Sigmoid colon (tissue), 7 donors: Measurements from ENCODE around the gene GMIP. TPM values are rescaled to one million over a fixed set of nuclear protein-coding genes. Genes with fewer than 3 reads are reported as not detected.

ENCODE experiments used
- DNase-seq: peaks from one replicate; pipeline ENCODE4 v3.0.0-alpha.2; 2019
- H3K27ac ChIP-seq, 4 donors: fragments of 200-600 bp; sonication (generic); one replicate each; pipeline ENCODE4 v1.5.1; 2016 to 2019; ENCODE audit warnings: mild to moderate bottlenecking in 1 of 4
- H3K27me3 ChIP-seq, 3 donors: fragments of 200-600 bp; sonication (generic); one replicate each; pipeline ENCODE4 v1.5.1; 2019; ENCODE audit warnings: mild to moderate bottlenecking in 1 of 3
- H3K36me3 ChIP-seq, 4 donors: fragments of 200-600 bp; sonication (generic); one replicate each; pipeline ENCODE4 v1.5.1; 2016 to 2019
- H3K4me1 ChIP-seq, 4 donors: fragments of 200-600 bp; sonication (generic); one replicate each; pipeline ENCODE4 v1.5.1; 2017 to 2019
- H3K4me3 ChIP-seq, 4 donors: fragments of 200-600 bp; sonication (generic); one replicate each; pipeline ENCODE4 v1.5.1; 2017 to 2019; ENCODE audit warnings: mild to moderate bottlenecking in 2 of 4, moderate library complexity in 1 of 4
- H3K9me3 ChIP-seq, 4 donors: fragments of 200-600 bp in 3 of 4; sonication (generic) in 3 of 4; one replicate each; pipeline versions ENCODE4 v1.5.1 to v1.6.1; 2013 to 2019
- EP300 ChIP-seq, 4 donors: sonication (generic); formaldehyde crosslinking; IDR thresholded peaks; one replicate each; pipeline ENCODE4 v1.6.1; 2017; ENCODE audit warnings: antibody characterized with exemption in 4 of 4
- POLR2A ChIP-seq, 2 donors: fragments of 450-650 bp; IDR thresholded peaks; one replicate each; pipeline ENCODE4 v1.6.1; 2016; ENCODE audit warnings: antibody characterized with exemption in 2 of 2, mild to moderate bottlenecking in 2 of 2, moderate library complexity in 2 of 2
- POLR2AphosphoS5 ChIP-seq, 4 donors: sonication (generic); formaldehyde crosslinking; IDR thresholded peaks; one replicate each; pipeline ENCODE4 v1.6.1; 2017; ENCODE audit warnings: antibody characterized with exemption in 4 of 4
- WGBS, 2 donors: extraction: QIAGEN DNeasy Blood & Tissue Kit; methylation state at CpG; one replicate each; pipeline ENCODE4 v1.1.7; 2013; 5-methylcytosine and 5-hydroxymethylcytosine counted together
- intact Hi-C: fragments of 100-400 bp; cut with DNase I; formaldehyde crosslinking; loops from one replicate; pipeline ENCODE4 v1.15.1; 2023
- polyA plus RNA-seq, 3 donors: library from polyadenylated mRNA; stranded (reverse); fragments of 200-250 nt; gene quantifications; one replicate each; pipeline ENCODE4 v1.2.3, GENCODE V29; 2013
- total RNA-seq, 4 donors: library from RNA; depleted of rRNA; stranded (reverse); fragments of >200 nt; gene quantifications; one replicate each; pipeline ENCODE4 v1.1.0, GENCODE V29; 2016
- TF ChIP-seq, protein P1 (sequence below), 4 experiments: fragments of 450-650 bp in 3 of 4; fragments of 200-600 bp in 1 of 4; IDR thresholded peaks; one replicate each; pipeline ENCODE4 v1.5.1; 2016 to 2019; ENCODE audit warnings: antibody characterized with exemption in 4 of 4, mild to moderate bottlenecking in 3 of 4, moderate library complexity in 2 of 4
- donor health status: healthy with polysubstance abuse.
- donor health status: Bipolar disorder and iron deficiency.
- donor health status: healthy.

GMIP gene
- total and polyA plus RNA-seq, 7 donors = 5.0 to 37.0 (median 9.1) TPM

DNA sequence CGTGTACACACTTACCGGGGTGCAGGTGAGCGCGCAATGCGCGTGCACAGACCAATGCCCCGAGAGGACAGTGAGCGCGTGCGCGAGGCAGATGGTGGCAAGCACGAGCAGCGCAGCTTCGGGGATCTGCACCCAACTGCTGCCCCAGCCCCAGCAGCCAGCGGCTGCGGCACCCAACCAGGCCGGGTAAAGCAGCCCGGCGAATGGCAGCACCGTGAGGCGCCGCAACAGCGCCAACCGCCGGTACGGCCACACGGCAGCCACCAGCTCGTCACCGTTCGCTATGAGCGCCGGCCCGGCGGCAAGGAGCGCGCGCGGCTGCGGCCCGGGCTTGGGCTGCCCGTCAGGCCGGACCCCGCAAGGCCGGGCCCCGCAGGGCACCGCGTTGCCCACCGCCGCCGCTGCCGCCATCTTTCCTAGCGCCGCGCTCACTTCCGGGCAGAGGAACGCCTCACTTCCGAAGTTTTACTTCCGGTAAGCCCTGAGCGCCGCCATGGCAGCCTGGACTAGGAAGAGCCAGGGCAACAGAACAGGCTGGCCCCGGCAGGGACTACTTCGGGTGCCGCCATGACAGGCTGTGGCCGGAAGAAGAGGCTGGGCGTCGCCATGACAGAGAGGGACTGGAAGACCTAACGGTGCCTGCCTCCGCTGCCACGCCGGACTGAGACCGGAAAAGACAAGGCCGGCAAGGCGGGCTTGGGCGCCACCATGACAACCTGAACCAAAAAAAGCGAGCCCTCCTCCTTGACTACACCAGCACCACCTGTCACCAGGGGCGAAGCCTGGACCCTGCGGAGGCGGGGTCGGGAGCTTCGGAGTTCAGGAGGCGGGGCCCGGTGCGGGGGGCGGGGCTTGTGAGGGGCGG, 20.0 kb upstream of the GMIP start, which contains the start of gene ATP13A1:
Gene ATP13A1, minus strand, starts transcription at position 421 of the 865 bp plus-strand sequence. Its CDS starts 10 bp downstream, at position 411.
- Histone ChIP-seq H3K27me3 (no peaks in the 10 kb centered on the region), H3K36me3 (peaks cover 0 to 18% (median 10%) of the 10 kb centered on the region in 4 donors), H3K27ac (peak within 1 kb of the TSS; percentile 87 to 92 (median 91)), H3K4me3 (peak within 1 kb of the TSS; percentile 71 to 97 (median 89)), H3K4me1 (peaks cover 0 to 33% (median 27%) of the 10 kb centered on the region in 4 donors), H3K9me3 (no peaks in the 10 kb centered on the region)
- 0 to 1% methylated on average over 85 of the region's 85 CpGs for WGBS, 2 donors
- TF ChIP-seq, protein P1, sequence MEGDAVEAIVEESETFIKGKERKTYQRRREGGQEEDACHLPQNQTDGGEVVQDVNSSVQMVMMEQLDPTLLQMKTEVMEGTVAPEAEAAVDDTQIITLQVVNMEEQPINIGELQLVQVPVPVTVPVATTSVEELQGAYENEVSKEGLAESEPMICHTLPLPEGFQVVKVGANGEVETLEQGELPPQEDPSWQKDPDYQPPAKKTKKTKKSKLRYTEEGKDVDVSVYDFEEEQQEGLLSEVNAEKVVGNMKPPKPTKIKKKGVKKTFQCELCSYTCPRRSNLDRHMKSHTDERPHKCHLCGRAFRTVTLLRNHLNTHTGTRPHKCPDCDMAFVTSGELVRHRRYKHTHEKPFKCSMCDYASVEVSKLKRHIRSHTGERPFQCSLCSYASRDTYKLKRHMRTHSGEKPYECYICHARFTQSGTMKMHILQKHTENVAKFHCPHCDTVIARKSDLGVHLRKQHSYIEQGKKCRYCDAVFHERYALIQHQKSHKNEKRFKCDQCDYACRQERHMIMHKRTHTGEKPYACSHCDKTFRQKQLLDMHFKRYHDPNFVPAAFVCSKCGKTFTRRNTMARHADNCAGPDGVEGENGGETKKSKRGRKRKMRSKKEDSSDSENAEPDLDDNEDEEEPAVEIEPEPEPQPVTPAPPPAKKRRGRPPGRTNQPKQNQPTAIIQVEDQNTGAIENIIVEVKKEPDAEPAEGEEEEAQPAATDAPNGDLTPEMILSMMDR (IDR thresholded peaks at IDR 0.05) = no peak
- peak; percentile 53 to 79 (median 66) for TF ChIP-seq POLR2AphosphoS5 (IDR thresholded peaks at IDR 0.05)
- TF ChIP-seq EP300 (IDR thresholded peaks at IDR 0.05) = no peak
- peak; percentile 31 to 40 for TF ChIP-seq POLR2A (IDR thresholded peaks at IDR 0.05)
- peak; percentile 98 for DNase-seq
- intact Hi-C loops = loop anchor here (2.0 to 10.0 kb wide), 5 partner anchors 113 to 599 kb away; partner anchors contain the start of genes GATAD2A, SLC25A42 and ZNF682

DNA sequence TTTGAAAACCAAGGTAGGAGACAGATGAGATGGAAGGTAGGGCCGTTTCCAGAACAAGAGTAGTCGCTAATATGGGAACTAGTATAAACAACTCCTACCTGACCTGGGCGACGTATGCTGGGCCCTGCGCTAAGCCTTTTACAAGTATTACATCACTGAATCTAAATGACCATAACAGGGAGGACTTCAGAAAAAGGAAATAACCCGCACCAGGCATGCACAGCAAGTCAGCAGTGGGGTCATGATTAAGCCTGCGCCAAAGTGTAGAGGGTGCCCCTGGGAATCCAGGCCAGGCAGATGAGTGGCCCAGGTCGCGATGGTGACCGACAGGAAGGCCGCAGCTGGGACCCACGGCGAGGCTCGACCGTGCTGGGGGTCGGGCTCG, 19.4 kb upstream of the GMIP start:
- WGBS, 2 donors = 2 to 12% methylated on average over 17 of the region's 17 CpGs

DNA sequence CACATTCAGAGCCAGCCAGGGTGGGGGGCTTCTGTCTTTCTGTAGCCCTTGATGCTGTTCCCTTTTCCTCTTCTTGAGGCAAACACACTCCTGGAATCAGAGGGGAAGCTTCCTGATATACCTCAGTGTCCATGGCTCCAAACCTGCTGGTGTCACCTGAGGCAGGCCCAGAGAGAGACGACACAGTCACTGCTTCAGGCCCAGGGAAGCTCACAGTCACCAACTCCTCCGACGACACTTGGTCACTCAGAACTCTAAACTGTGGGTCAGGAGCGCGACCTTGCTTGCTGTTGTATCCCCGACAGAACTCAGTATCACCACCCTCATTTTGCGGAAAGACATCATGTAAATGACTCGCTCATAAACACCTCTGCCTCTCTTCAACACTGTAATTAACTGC, 18.9 kb upstream of the GMIP start:
- H3K36me3 ChIP-seq = peaks cover 3 to 30% (median 19%) of the 10 kb centered on the region in 4 donors
- H3K27me3 ChIP-seq = no peaks in the 10 kb centered on the region
- peak; percentile 52 for DNase-seq
- peaks cover 0 to 26% (median 22%) of the 10 kb centered on the region in 4 donors for H3K4me1 ChIP-seq
- peak overlapping the region in 3 of 4 donors; percentile 87 to 91 (median 91) for H3K27ac ChIP-seq
- no peaks in the 10 kb centered on the region for H3K9me3 ChIP-seq
- TF ChIP-seq POLR2A (IDR thresholded peaks at IDR 0.05) = no peak
- TF ChIP-seq POLR2AphosphoS5 (IDR thresholded peaks at IDR 0.05) = no peak
- TF ChIP-seq, protein P1 (IDR thresholded peaks at IDR 0.05) = no peak
- TF ChIP-seq EP300 (IDR thresholded peaks at IDR 0.05) = no peak
- H3K4me3 ChIP-seq = peak overlapping the region in 3 of 4 donors; percentile 86 to 97 (median 92)
- intact Hi-C loops = loop anchor here (2.0 to 10.0 kb wide), 5 partner anchors 114 to 598 kb away; partner anchors contain the start of genes GATAD2A, SLC25A42 and ZNF682
- WGBS, 2 donors = 83% methylated on average over 8 of the region's 8 CpGs

More for the DNA sequence above, 19.4 kb upstream of the GMIP start:
- H3K36me3 ChIP-seq = peaks cover 0 to 25% (median 14%) of the 10 kb centered on the region in 4 donors
- H3K4me3 ChIP-seq = peak overlapping the region; percentile 71 to 97 (median 89)
- no peaks in the 10 kb centered on the region for H3K27me3 ChIP-seq
- intact Hi-C loops = loop anchor here (2.0 to 10.0 kb wide), 5 partner anchors 114 to 598 kb away; partner anchors contain the start of genes GATAD2A, SLC25A42 and ZNF682
- DNase-seq = no peak
- H3K9me3 ChIP-seq = no peaks in the 10 kb centered on the region
- peak overlapping the region; percentile 87 to 92 (median 91) for H3K27ac ChIP-seq
- H3K4me1 ChIP-seq = peaks cover 0 to 28% (median 22%) of the 10 kb centered on the region in 4 donors
- TF ChIP-seq POLR2A (IDR thresholded peaks at IDR 0.05) (no peak), EP300 (IDR thresholded peaks at IDR 0.05) (no peak), POLR2AphosphoS5 (IDR thresholded peaks at IDR 0.05) (no peak)
- TF ChIP-seq, protein P1 (IDR thresholded peaks at IDR 0.05) = no peak

DNA sequence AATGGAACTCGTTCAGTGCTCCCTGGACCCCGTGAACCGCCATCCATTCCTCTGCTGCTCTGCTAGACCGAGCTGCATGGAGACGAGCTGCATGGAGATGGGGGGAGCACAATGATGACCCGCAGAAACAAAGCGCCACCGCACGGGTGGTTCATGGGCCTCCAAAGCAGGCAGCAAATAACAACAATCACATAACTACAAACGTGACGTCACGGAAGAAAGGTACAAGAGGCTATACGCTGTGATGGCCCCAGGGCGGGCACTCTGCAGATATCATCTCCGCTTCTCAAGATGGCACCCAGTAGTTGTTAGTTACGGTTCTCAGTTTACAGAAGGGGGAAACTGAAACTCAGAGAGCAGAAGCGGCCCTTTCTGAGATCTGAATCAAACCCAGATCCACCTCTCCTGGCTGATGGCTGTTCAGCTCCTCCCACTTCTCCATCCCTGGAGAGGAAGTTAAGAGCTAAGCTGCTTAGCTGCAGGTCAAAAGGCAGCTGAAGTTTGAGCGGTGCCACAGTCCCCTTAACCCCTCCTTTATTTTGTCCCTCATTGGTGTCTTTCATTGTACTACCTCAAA, 18.3 kb upstream of the GMIP start:
- peak; percentile 53 for DNase-seq
- Histone ChIP-seq H3K36me3 (peaks cover 8 to 36% (median 25%) of the 10 kb centered on the region in 4 donors), H3K27ac (peak overlapping the region in 1 of 4 donors; percentile 91), H3K27me3 (no peaks in the 10 kb centered on the region), H3K4me3 (no peak overlapping the region), H3K4me1 (peaks cover 0 to 26% (median 22%) of the 10 kb centered on the region in 4 donors), H3K9me3 (no peaks in the 10 kb centered on the region)
- TF ChIP-seq POLR2AphosphoS5 (IDR thresholded peaks at IDR 0.05) (no peak), EP300 (IDR thresholded peaks at IDR 0.05) (no peak), POLR2A (IDR thresholded peaks at IDR 0.05) (no peak)
- TF ChIP-seq, protein P1 (IDR thresholded peaks at IDR 0.05) = no peak
- intact Hi-C loops = loop anchor here (2.0 to 10.0 kb wide), 5 partner anchors 115 to 597 kb away; partner anchors contain the start of genes GATAD2A, SLC25A42 and ZNF682
- 76 to 81% methylated on average over 18 of the region's 18 CpGs for WGBS, 2 donors
